Upper lobe of right lung (tissue), 1 donor: ENCODE data around the gene CARHSP1. TPM values are rescaled to one million over a fixed set of nuclear protein-coding genes. Genes with fewer than 3 reads are reported as not detected.

Experiments used
- ATAC-seq: fragments of 200-7000 bp; cut with Tn5 transposase; one replicate; pipeline ENCODE4 v1.9.1; 2020; ENCODE audit warnings: mild to moderate bottlenecking, moderate library complexity
- DNase-seq: peaks from one replicate; pipeline ENCODE4 v3.0.0-alpha.2; 2020
- H3K27ac ChIP-seq: fragments of 200-600 bp; one replicate; pipeline ENCODE4 v1.8.0; 2022
- H3K27me3 ChIP-seq: fragments of 200-600 bp; one replicate; pipeline ENCODE4 v1.8.0; 2022; ENCODE audit warnings: mild to moderate bottlenecking
- H3K36me3 ChIP-seq: fragments of 200-600 bp; one replicate; pipeline ENCODE4 v1.8.0; 2022
- H3K4me1 ChIP-seq: fragments of 200-600 bp; one replicate; pipeline ENCODE4 v1.8.0; 2022
- H3K4me3 ChIP-seq: fragments of 200-600 bp; one replicate; pipeline ENCODE4 v1.8.0; 2022; ENCODE audit warnings: mild to moderate bottlenecking
- H3K9me3 ChIP-seq: fragments of 200-600 bp; one replicate; pipeline ENCODE4 v1.8.0; 2022
- CTCF ChIP-seq: fragments of 200-600 bp; IDR thresholded peaks from one replicate; pipeline ENCODE4 v1.8.0; 2022; ENCODE audit warnings: antibody characterized with exemption
- intact Hi-C: fragments of 100-400 bp; cut with DNase I; formaldehyde crosslinking; loops from one replicate; pipeline ENCODE4 v1.11.0; 2022
- total RNA-seq: library from RNA; stranded (reverse); fragmentation: NEBNext Ultra II Directional; extraction: Animal tissue kit (Norgen Biotek cat#: 25700); gene quantifications from one replicate; pipeline ENCODE4 v1.2.1, GENCODE V29; 2021
- donor health status: DM: no; HTN: yes; CAD: no; lungs with severe emphysema.

CARHSP1 gene
- total RNA-seq, 1 donor from 2014 or later, result 103 TPM

DNA sequence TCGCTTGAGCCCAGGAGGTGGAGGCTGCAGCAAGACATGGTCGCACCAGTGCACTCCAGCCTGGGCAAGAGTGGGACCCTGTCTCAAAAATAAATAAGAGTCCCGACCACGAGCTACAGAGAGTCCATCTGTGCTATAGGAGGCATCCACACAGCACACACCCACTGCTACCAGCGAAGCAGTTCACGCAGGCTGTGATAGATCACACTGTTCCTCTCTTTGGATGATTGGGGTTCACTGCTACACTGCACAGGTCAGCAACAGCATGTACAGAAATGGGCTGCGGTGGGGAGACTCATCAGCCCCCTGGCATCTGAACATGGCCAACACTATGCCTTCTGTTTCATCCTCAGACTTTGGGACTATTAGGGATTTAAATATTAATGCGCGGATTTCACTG is 37.4 kb downstream of the CARHSP1 start:
- no peaks in the 10 kb centered on the region for H3K27me3 ChIP-seq
- DNase-seq (no peak), ATAC-seq (no peak)
- intact Hi-C loops, result no loop called here
- H3K4me1 ChIP-seq, result no peaks in the 10 kb centered on the region
- H3K4me3 ChIP-seq, result no peak overlapping the region
- TF ChIP-seq CTCF, result no peak
- no peaks in the 10 kb centered on the region for H3K9me3 ChIP-seq
- H3K36me3 ChIP-seq, result peaks cover 33% of the 10 kb centered on the region
- no peak overlapping the region for H3K27ac ChIP-seq

DNA sequence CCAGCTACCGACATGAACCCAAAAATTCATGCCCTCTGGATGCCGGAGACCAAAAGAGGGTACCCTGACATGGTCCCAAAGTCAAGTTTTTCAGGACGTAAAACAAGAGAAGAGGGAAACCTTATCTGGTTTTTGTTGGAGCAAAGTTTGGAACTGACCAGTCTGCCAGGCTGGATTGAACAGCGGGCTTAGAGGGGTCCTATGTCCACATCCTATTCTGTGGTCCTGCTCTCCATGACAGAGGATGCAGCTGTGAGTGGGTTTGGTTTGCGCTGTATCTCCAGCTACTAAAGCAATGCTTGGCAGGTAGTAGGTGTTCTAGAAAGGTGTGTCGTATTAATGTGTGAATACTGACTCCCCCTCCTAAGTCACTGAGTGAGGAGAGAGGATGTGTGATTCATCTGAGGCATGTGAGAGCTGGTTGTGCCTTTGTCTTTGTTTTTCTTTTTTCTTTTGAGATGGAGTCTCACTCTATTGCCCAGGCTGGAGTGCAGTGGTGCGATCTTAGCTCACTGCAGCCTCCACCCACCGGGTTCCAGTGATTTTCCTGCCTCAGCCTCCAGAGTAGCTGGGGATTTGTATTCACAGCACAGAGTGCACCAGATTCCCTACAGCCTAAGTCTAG is 40.2 kb downstream of the CARHSP1 start:
- Histone ChIP-seq H3K27me3 (no peaks in the 10 kb centered on the region), H3K4me1 (no peaks in the 10 kb centered on the region), H3K4me3 (no peak overlapping the region), H3K36me3 (peaks cover 51% of the 10 kb centered on the region), H3K27ac (no peak overlapping the region), H3K9me3 (no peaks in the 10 kb centered on the region)
- TF ChIP-seq CTCF, result no peak
- ATAC-seq (no peak), DNase-seq (no peak)
- intact Hi-C loops, result no loop called here

DNA sequence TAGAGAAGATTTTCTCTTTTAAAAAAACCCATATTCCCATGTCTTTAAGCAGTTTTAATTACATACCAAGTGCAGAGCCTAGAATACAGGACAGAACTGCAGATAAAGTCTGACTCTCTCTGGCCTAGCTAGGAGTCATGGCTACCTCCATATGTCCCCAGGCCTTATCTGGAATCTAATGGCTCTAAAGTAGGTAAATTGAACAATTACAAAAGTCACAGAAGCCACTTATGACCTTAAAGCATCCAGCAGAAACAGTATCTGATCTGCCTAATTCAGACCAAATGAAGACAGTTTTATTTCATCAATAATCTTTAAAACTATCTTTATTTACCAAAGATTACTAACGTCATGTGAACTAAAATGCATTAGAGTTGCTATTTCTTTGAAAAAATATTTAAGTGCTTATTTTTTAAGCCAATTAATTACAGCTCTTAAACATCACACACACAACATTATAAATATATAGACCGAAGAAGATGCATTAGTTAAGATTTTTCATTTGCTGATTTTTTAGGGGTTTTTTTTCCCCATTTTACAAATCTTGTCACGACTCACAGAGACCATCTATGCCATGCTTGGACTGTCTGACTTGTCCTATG is 42.4 kb downstream of the CARHSP1 start:
- ATAC-seq, result no peak
- H3K36me3 ChIP-seq, result peaks cover 57% of the 10 kb centered on the region

DNA sequence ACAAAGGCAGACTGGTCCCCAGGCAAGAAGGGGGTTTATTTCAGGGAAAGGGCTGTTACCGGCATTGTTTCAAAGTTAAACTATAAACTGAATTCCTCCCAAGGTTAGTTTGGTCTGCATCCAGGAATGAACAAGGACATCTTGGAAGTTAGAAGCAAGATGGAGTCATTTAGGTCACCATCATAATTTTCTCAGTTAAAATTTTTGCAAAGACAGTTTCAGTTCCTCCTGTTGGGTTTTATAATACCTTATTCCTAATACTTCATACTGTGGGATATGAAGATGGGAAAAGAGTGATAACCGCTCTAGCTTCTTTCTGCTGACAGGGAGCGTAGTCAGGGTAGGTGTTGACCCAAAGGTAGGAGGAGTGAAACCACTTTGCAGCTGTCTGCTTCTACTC is 46.4 kb downstream of the CARHSP1 start:
- Histone ChIP-seq H3K36me3 (peaks cover 65% of the 10 kb centered on the region), H3K4me3 (no peak overlapping the region), H3K27ac (no peak overlapping the region), H3K27me3 (no peaks in the 10 kb centered on the region), H3K4me1 (peaks cover 4% of the 10 kb centered on the region), H3K9me3 (no peaks in the 10 kb centered on the region)
- ATAC-seq (no peak), DNase-seq (no peak)
- no peak for TF ChIP-seq CTCF
- intact Hi-C loops, result no loop called here

More for the DNA sequence above, 42.4 kb downstream of the CARHSP1 start:
- no peak for TF ChIP-seq CTCF
- intact Hi-C loops, result no loop called here
- H3K27me3 ChIP-seq, result no peaks in the 10 kb centered on the region
- H3K9me3 ChIP-seq, result no peaks in the 10 kb centered on the region
- no peak overlapping the region for H3K4me3 ChIP-seq
- H3K4me1 ChIP-seq, result no peaks in the 10 kb centered on the region
- no peak overlapping the region for H3K27ac ChIP-seq
- no peak for DNase-seq

- intact Hi-C loops, result no loop called here
- Histone ChIP-seq H3K9me3 (no peaks in the 10 kb centered on the region), H3K4me1 (peaks cover 4% of the 10 kb centered on the region), H3K27ac (no peak overlapping the region), H3K27me3 (no peaks in the 10 kb centered on the region), H3K4me3 (no peak overlapping the region), H3K36me3 (peaks cover 72% of the 10 kb centered on the region)
- ATAC-seq (no peak), DNase-seq (no peak)
- TF ChIP-seq CTCF, result no peak
Observed at GRCh38 chr16:8819411-8820034, 49.3 kb downstream of the CARHSP1 start.
